OCI-LY1 (cell line): Measurements from ENCODE around the gene DNAJB6.

Experiments
- EZH2 ChIP-seq: fragments of 200-600 bp; sonication (generic), shearing (Covaris generic); IDR thresholded peaks from 2 replicates; pipeline ENCODE4 v1.8.0; 2017; ENCODE audit warnings: borderline replicate concordance, mixed run types, mild to moderate bottlenecking, antibody characterized with exemption, low read length, moderate library complexity, mixed read lengths
- TF ChIP-seq, protein P1 (sequence below): fragments of 200-600 bp; sonication (generic), shearing (Covaris generic); IDR thresholded peaks from 2 replicates; pipeline ENCODE4 v1.5.1; 2017; ENCODE audit warnings: mild to moderate bottlenecking, antibody characterized with exemption, low read length, moderate library complexity, mixed read lengths

DNA sequence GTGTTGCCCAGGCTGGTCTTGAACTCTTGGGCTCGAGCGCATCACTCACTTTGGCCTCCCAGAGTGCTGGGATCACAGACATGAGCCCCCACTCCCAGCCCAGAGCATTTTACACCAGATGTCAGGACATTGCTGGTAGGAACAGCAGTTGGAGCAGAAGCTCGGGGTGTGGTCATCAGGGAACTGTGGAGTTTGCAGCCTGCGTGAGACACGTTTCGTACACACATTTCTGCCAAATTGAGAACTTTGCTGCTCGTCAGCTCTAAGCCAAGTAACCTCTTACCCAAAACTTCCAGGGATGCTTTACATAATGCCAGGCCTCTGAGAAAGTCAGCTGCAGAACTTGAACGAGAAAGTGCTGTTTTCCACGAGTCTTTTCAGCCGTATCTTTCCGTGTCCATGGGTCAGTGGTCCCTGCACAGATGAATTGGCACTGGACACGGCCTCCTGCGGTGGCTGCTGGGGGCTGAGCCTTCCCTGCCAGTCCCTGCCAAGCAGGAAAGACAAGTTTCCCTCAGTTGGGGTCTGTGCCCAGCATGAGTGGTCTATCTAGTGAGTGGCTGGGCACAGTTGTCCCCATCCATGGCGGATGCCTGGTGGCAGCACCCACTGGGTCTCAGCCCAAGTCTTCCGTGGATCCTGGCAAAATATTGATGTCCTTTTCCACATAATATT lies 54.4 kb downstream of the DNAJB6 start:
- TF ChIP-seq, protein P1, sequence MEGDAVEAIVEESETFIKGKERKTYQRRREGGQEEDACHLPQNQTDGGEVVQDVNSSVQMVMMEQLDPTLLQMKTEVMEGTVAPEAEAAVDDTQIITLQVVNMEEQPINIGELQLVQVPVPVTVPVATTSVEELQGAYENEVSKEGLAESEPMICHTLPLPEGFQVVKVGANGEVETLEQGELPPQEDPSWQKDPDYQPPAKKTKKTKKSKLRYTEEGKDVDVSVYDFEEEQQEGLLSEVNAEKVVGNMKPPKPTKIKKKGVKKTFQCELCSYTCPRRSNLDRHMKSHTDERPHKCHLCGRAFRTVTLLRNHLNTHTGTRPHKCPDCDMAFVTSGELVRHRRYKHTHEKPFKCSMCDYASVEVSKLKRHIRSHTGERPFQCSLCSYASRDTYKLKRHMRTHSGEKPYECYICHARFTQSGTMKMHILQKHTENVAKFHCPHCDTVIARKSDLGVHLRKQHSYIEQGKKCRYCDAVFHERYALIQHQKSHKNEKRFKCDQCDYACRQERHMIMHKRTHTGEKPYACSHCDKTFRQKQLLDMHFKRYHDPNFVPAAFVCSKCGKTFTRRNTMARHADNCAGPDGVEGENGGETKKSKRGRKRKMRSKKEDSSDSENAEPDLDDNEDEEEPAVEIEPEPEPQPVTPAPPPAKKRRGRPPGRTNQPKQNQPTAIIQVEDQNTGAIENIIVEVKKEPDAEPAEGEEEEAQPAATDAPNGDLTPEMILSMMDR = no peak
- no peak for TF ChIP-seq EZH2
